ENCODE results near the gene CCDC33. TPM values are rescaled to one million over a fixed set of nuclear protein-coding genes. Genes with fewer than 3 reads are reported as not detected.

CCDC33 gene
- total RNA-seq, 1 donor from 2014 or later: 4.2 TPM

- no peaks in the 10 kb centered on the region for H3K9me3 Mint-ChIP-seq
- no peak overlapping the region for H3K4me3 Mint-ChIP-seq
- TF ChIP-seq CTCF (IDR thresholded peaks at IDR 0.05; ENCODE audit: unreplicated experiment): no peak
- H3K27ac Mint-ChIP-seq: no peak overlapping the region
- no peaks in the 10 kb centered on the region for H3K27me3 Mint-ChIP-seq (ENCODE audit: low read depth)
- no peak for DNase-seq (ENCODE audit: low spot score in 2 of 2, unreplicated experiment in 2 of 2)
- H3K4me1 Mint-ChIP-seq: peaks cover 43% of the 10 kb centered on the region
- H3K36me3 Mint-ChIP-seq: no peaks in the 10 kb centered on the region
These were observed 41.3 kb upstream of the CCDC33 start for GRCh38 chr15:74194572-74195559.

GRCh38 chr15:74196175-74196574 lies 40.0 kb upstream of the CCDC33 start:
- H3K4me3 Mint-ChIP-seq: no peak overlapping the region

GRCh38 chr15:74197176-74197965 lies 38.8 kb upstream of the CCDC33 start:
- no peak overlapping the region for H3K27ac Mint-ChIP-seq
- no peak for TF ChIP-seq CTCF (IDR thresholded peaks at IDR 0.05; ENCODE audit: unreplicated experiment)

More at GRCh38 chr15:74196175-74196574, 40.0 kb upstream of the CCDC33 start:
- H3K27ac Mint-ChIP-seq: peak overlapping the region; percentile 83
- no peak for TF ChIP-seq CTCF (IDR thresholded peaks at IDR 0.05; ENCODE audit: unreplicated experiment)
- H3K27me3 Mint-ChIP-seq (ENCODE audit: low read depth): no peaks in the 10 kb centered on the region
- DNase-seq (ENCODE audit: low spot score in 2 of 2, unreplicated experiment in 2 of 2): peak; percentile 83 to 88
- no peaks in the 10 kb centered on the region for H3K36me3 Mint-ChIP-seq
- H3K9me3 Mint-ChIP-seq: no peaks in the 10 kb centered on the region
- H3K4me1 Mint-ChIP-seq: peaks cover 48% of the 10 kb centered on the region

GRCh38 chr15:74199297-74199652 lies 36.9 kb upstream of the CCDC33 start:
- no peak for TF ChIP-seq CTCF (IDR thresholded peaks at IDR 0.05; ENCODE audit: unreplicated experiment)
- no peaks in the 10 kb centered on the region for H3K36me3 Mint-ChIP-seq
- H3K27ac Mint-ChIP-seq: no peak overlapping the region
- no peak for DNase-seq (ENCODE audit: low spot score in 2 of 2, unreplicated experiment in 2 of 2)
- peaks cover 58% of the 10 kb centered on the region for H3K4me1 Mint-ChIP-seq
- H3K9me3 Mint-ChIP-seq: no peaks in the 10 kb centered on the region
- peaks cover 4% of the 10 kb centered on the region for H3K27me3 Mint-ChIP-seq (ENCODE audit: low read depth)
- no peak overlapping the region for H3K4me3 Mint-ChIP-seq

More at GRCh38 chr15:74197176-74197965, 38.8 kb upstream of the CCDC33 start:
- H3K4me3 Mint-ChIP-seq: no peak overlapping the region
- DNase-seq (ENCODE audit: low spot score in 2 of 2, unreplicated experiment in 2 of 2): no peak
- no peaks in the 10 kb centered on the region for H3K27me3 Mint-ChIP-seq (ENCODE audit: low read depth)
- H3K36me3 Mint-ChIP-seq: no peaks in the 10 kb centered on the region
- H3K9me3 Mint-ChIP-seq: no peaks in the 10 kb centered on the region
- H3K4me1 Mint-ChIP-seq: peaks cover 49% of the 10 kb centered on the region

- H3K36me3 Mint-ChIP-seq: no peaks in the 10 kb centered on the region
- no peaks in the 10 kb centered on the region for H3K9me3 Mint-ChIP-seq
- H3K4me1 Mint-ChIP-seq: peaks cover 67% of the 10 kb centered on the region
- DNase-seq (ENCODE audit: low spot score in 2 of 2, unreplicated experiment in 2 of 2): no peak
- TF ChIP-seq CTCF (IDR thresholded peaks at IDR 0.05; ENCODE audit: unreplicated experiment): no peak
- peak overlapping the region; percentile 66 for H3K4me3 Mint-ChIP-seq
- H3K27ac Mint-ChIP-seq: peak overlapping the region; percentile 91
- H3K27me3 Mint-ChIP-seq (ENCODE audit: low read depth): peaks cover 4% of the 10 kb centered on the region
These were observed 35.7 kb upstream of the CCDC33 start for GRCh38 chr15:74200412-74200815.

Data from mesothelial cell of epicardium (in vitro differentiated cells).